Measurements from ENCODE around the gene MICU1.
A peak's percentile ranks its signal among the peaks of the same experiment; 100 is the strongest.

GRCh38 chr10:72334825-72335393 is 291.0 kb downstream of the MICU1 start:
- TF ChIP-seq CTCF (IDR thresholded peaks at IDR 0.05) (peak in 2 of 6 experiments; percentile 18 to 33), POLR2A (IDR thresholded peaks at IDR 0.05) (no peak)
